Prostate gland (tissue), 2 donors: ENCODE measurements around the gene MTOR.

ENCODE experiments used
- POLR2A ChIP-seq: fragments of 450-650 bp; IDR thresholded peaks from one replicate; pipeline ENCODE4 v1.6.1; 2016; ENCODE audit warnings: antibody characterized with exemption, mild to moderate bottlenecking
- POLR2AphosphoS5 ChIP-seq: sonication (generic); formaldehyde crosslinking; IDR thresholded peaks from one replicate; pipeline ENCODE4 v1.6.1; 2017; ENCODE audit warnings: antibody characterized with exemption
- TF ChIP-seq, protein P1 (sequence below), 4 experiments: fragments of 200-600 bp in 2 of 4; fragments of 450-650 bp in 2 of 4; sonication (generic) in 2 of 4; IDR thresholded peaks; 1 replicate in 3 of 4; 2 replicates in 1 of 4; pipeline ENCODE4 v1.5.1; 2016 to 2019; ENCODE audit warnings: antibody characterized with exemption in 4 of 4, mild to moderate bottlenecking in 2 of 4, moderate library complexity in 2 of 4

DNA sequence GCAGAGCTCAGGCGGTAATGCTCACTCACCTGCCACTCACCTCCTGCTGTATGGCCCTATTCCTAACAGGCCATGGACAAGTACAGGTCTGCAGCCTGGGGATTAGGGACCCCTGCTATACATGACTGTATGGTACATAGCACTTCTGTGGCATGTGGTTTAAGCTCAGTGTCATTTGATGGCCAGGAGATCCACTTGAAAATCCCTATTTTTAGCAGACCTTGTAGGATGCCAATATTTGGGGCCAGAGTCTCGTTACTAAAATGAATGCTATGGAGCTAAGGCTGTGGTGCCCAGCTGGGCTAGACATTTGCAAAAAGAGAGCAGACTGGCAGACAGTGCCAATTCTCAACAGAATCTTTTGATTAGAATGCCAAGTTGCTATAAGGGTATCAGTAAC lies 74.9 kb downstream of the MTOR start:
- TF ChIP-seq, protein P1, sequence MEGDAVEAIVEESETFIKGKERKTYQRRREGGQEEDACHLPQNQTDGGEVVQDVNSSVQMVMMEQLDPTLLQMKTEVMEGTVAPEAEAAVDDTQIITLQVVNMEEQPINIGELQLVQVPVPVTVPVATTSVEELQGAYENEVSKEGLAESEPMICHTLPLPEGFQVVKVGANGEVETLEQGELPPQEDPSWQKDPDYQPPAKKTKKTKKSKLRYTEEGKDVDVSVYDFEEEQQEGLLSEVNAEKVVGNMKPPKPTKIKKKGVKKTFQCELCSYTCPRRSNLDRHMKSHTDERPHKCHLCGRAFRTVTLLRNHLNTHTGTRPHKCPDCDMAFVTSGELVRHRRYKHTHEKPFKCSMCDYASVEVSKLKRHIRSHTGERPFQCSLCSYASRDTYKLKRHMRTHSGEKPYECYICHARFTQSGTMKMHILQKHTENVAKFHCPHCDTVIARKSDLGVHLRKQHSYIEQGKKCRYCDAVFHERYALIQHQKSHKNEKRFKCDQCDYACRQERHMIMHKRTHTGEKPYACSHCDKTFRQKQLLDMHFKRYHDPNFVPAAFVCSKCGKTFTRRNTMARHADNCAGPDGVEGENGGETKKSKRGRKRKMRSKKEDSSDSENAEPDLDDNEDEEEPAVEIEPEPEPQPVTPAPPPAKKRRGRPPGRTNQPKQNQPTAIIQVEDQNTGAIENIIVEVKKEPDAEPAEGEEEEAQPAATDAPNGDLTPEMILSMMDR (IDR thresholded peaks at IDR 0.05) = no peak
- TF ChIP-seq POLR2A = no peak
- no peak for TF ChIP-seq POLR2AphosphoS5
